HG03571 (cell line): ENCODE measurements around the gene THAP7.
A peak's percentile ranks its signal among the peaks of the same experiment; 100 is the strongest.
"Not testable (repeated sequence)": the region's sequence is repeated elsewhere in the genome, so short reads cannot be mapped to it uniquely, and the experiment has no call there.

Experiments used
- ATAC-seq: cut with Tn5 transposase; IDR thresholded peaks from one replicate; pipeline ENCODE4 v1.9.1; 2021; ENCODE audit not compliant: unreplicated experiment

The THAP7 gene

DNA sequence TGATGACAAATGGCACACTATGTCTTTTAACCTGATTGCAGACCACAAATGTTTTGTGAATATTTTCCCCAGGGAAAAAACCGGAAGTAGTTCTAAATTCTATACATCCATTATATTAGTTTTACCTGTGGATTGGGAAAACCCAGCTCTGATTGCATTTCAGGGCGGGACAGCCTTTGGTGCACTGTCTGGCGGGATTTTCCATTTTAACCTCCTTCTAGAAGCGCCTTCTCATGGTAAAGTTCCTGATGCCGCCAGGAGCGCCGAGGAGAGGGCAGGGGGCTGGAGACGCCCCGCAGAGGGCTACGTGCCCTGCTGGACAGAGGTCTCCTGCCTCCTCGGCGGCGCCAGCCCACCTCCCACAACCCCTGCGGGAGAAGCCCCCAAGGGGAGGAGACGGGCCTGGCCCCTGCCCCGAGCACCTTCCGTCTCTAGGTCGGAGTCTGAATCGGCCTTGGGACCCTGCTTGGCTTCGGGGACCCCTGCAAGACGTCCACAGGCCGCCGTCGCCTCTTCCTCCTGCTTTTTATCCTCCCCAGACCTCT lies 11.8 kb upstream of the THAP7 start:
- no peak for ATAC-seq

- ATAC-seq, result no peak
Observed at GRCh38 chr22:21012446-21013407, 10.8 kb upstream of the THAP7 start.

GRCh38 chr22:21010426-21011113 lies 8.7 kb upstream of the THAP7 start:
- no peak for ATAC-seq

- no peak for ATAC-seq
Observed at GRCh38 chr22:21009638-21010425, 7.9 kb upstream of the THAP7 start.

DNA sequence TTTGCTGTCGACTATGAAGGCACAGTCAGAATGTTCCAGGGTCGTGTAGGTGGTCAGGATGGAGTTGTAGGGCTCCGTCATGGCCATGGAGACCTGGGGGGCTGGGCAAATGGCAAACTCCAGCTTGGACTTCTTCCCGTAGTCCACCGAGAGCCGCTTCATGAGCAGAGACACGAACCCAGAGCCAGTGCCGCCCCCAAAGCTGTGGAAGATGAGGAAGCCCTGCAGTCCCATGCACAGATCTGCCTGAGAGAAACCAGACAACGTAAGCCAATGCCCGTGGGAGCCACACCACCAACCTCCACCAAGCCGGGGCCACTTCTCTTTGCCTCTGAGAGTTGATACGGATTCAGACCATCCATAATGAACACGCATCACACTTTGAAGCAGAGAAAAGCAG lies 7.3 kb upstream of the THAP7 start:
- not testable (repeated sequence) for ATAC-seq

- ATAC-seq, result no peak
Observed at GRCh38 chr22:21003782-21004181, 1.9 kb upstream of the THAP7 start.

DNA sequence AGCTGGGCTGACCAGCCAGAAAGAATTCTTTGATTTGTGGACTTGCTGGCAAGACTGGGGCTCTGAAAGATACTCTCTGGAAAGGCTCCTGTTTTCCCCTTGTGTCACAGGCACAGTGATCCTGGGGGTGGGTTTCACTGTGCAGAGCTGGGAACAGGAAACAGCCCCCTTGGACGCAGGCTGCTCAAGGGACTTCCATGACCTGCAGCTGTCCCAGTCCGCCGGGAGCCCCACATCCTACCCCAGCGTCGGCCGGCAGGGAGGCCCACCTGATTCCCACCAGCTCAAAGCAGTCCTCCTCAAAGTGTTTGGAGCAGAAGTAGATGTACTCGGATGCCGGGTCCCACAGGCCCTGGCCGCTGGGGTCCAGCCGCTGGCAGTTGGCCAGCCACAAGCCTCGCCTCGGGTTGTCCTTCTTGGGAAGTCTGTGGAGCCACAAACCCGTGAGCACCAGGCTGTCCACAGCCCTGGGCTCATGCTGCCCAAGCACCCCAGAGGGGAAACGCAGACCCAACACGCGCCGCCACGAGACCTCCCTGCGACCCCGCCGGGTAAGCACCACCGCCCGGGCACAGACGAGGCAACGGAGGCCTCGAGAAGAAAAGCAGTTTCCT lies 824 bp downstream of the THAP7 start:
- peak; percentile 4 for ATAC-seq

GRCh38 chr22:21000207-21000986 lies 1.5 kb downstream of the THAP7 start:
- ATAC-seq, result no peak

DNA sequence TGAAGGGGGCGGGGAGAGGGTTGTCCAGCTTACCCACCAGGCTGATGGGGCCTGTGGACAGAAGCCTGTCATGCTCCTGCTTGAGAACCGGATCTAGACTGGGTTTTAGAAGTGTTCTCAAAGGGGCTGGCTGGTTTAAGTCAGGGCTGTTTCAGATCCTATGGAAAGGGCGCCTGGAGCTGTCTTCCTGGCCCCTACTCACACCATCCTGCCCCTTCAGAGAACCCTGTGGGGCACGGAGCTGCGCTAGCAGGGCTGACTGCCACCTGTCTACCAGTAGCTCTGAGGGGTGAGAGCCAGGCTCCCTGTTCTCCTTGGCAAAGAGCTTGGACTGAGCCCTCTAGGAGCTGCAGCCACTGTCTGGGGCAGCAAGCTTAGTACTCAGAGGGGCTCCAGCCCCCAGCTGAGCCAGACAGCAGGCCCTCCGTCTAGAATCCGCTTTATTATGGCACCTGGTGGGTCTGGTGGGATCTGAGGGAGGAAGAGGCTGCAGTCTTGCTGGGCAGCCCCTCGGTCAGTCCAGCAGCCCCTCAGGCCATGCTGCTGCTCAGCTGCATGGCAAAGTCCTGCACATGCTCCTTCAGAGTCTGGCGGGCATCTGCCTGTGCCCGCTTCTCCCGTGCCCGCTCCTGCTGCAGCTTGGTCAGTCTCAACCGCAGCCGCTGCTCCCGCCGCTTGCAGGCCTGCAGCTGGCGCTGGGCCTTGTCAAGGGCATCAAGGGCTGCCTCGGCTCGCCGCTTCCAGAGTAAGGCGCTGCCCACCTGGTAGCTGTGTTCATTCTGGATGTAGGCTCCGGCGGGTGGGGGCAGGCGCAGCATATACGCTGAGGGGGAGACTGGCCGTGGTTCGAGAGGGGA lies 2.3 kb downstream of the THAP7 start:
- ATAC-seq, result no peak

DNA sequence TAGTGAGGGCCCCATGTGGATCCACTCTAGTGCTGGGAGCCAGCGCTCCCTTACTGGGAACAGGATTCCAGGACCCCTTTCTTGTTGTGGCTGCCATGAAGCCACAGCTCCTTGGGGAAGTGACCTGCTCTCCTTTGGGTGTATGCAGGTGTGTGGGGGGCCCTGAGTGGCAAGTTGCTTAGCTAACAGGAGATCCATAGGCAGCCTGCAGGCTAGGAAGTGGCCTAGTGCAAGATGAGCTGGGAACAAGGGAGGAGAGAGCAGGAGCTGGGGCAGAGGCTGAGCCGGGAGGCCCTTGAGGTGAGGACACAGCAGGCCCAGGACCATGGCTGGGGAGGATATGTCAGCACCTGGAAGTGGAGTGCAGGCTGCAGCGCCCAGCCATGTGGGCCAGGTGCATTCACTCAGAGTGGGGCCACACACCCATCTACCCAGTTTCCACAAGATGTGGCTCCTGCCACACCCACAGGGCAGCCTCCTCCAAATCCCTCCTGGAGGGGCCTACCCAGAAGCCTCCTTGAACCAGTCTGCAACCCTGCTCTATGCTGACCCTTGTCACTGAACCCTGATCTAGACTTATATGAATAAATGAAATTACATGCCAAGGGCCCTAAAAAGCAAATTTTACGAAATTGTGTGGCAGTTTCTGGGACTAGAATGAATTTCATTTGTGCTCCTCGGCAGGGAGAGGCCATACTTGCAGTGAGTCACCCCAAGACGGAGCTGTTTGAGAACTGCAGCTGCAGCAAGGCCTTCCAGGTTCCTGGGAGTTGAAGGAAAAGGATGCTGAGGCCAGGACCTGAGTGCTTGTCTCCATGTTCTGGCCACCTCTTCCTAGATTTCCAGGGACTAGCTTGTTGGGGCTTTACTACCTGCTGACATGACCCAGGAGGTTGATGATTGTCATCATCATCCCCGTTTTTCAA lies 3.2 kb downstream of the THAP7 start:
- ATAC-seq, result no peak

- ATAC-seq, result no peak
Observed at GRCh38 chr22:20997536-20998257, 4.2 kb downstream of the THAP7 start.

GRCh38 chr22:20996598-20997535 lies 5.1 kb downstream of the THAP7 start:
- ATAC-seq, result no peak

DNA sequence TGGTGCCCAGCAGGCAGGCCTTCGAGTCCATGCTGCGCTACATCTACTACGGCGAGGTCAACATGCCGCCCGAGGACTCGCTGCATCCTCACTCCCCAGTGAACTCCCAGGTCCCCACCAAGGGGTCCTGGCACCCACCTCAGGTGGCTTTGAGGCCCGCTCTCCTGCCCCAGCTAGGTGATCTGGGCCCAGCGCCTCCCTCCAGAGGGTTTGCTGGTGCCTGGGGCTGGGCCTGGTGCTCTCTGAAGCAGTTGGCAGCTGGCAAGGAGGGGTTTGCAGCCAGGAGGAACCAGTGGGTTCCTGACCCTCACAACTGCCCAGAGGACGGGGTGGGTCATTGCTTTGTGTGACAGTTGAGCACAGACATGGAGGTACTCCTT lies 5.9 kb downstream of the THAP7 start:
- ATAC-seq, result no peak

DNA sequence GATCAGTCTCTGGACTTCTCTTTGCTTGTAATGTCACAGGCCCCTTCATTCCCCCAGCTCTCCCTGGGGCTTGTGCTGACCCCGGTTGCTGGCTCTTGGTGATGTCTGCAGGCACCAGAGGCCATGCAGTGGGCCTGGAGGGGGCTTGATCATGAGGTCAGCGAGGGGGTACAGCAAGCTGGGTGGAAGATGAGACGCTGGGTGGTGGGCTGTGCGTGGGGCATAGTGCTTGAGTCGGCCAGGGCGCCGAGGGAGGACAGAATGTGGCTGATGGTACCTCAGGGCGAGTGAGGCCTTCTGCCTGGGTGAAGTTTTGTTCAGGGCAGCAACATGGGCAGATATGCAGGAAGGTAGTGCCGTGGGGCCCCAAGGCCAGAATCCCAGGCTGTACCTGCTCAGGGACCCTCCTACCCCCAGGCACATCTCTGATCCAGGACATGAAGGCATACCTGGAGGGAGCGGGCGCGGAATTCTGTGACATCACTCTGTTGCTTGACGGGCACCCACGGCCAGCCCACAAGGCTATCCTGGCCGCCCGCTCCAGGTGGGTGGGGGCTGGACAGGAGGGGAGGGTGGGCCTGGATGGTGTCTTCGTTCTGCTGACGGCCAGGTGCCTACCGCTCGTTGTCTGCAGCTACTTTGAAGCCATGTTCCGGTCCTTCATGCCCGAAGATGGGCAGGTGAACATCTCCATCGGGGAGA lies 6.4 kb downstream of the THAP7 start:
- no peak for ATAC-seq

GRCh38 chr22:20994902-20995241 lies 7.0 kb downstream of the THAP7 start:
- ATAC-seq, result no peak
